ENCODE measurements around the gene NPR1. TPM values are rescaled to one million over a fixed set of nuclear protein-coding genes. Genes with fewer than 3 reads are reported as not detected.

The NPR1 gene
- total and polyA plus RNA-seq, 2 experiments from 2014 or later = 3.7 to 9.0 TPM

GRCh38 chr1:153651771-153652170, 26.7 kb upstream of the NPR1 start:
- no peak overlapping the region for H3K4me3 Mint-ChIP-seq
- H3K27me3 ChIP-seq (ENCODE audit: insufficient read depth) = no peaks in the 10 kb centered on the region
- no peak overlapping the region for H3K4me3 ChIP-seq
- no peaks in the 10 kb centered on the region for H3K9me2 ChIP-seq (ENCODE audit: insufficient read depth)
- H3K9me3 Mint-ChIP-seq = no peaks in the 10 kb centered on the region
- H3K4me1 ChIP-seq (ENCODE audit: insufficient read depth) = no peaks in the 10 kb centered on the region
- DNase-seq (ENCODE audit: low spot score) (no peak), ATAC-seq (no peak)
- no peaks in the 10 kb centered on the region for H3K79me2 ChIP-seq (replicated peaks; ENCODE audit: insufficient read depth)
- no peak overlapping the region for H2AFZ ChIP-seq
- H3K4me2 ChIP-seq = no peak overlapping the region
- peaks cover 7% of the 10 kb centered on the region for H3F3A ChIP-seq (replicated peaks; ENCODE audit: low read depth)
- H3K27me3 Mint-ChIP-seq (ENCODE audit: insufficient read depth, low read depth, poor library complexity) = peaks cover 15% of the 10 kb centered on the region
- peaks cover 3% of the 10 kb centered on the region for H3K4me1 Mint-ChIP-seq
- H3K27ac Mint-ChIP-seq = no peak overlapping the region
- H3K36me3 Mint-ChIP-seq (ENCODE audit: low read depth) = no peaks in the 10 kb centered on the region
- TF ChIP-seq ETS1 (IDR thresholded peaks at IDR 0.05) (no peak), CREB1 (CRISPR knock-in tag; IDR thresholded peaks at IDR 0.05; ENCODE audit: low read depth) (no peak), ZNF462 (CRISPR knock-in tag; IDR thresholded peaks at IDR 0.05) (no peak), ZNF114 (CRISPR knock-in tag; IDR thresholded peaks at IDR 0.05) (no peak), STAT1 (IDR thresholded peaks at IDR 0.05; ENCODE audit: unreplicated experiment) (no peak), ZNF331 (CRISPR knock-in tag; IDR thresholded peaks at IDR 0.05; ENCODE audit: low read depth) (no peak), JUNB (IDR thresholded peaks at IDR 0.05; ENCODE audit: unreplicated experiment) (no peak), EZH2phosphoT487 (IDR thresholded peaks at IDR 0.05; ENCODE audit: unreplicated experiment) (no peak), REST (IDR thresholded peaks at IDR 0.05; ENCODE audit: unreplicated experiment) (no peak), POLR2AphosphoS5 (IDR thresholded peaks at IDR 0.05; ENCODE audit: low read depth) (no peak), CTCF (conservative IDR thresholded peaks at IDR 0.05; ENCODE audit: low read depth in 2 of 2) (no peak), EZH2 (IDR thresholded peaks at IDR 0.05; ENCODE audit: low read depth, unreplicated experiment) (no peak), NANOG (IDR thresholded peaks at IDR 0.05; ENCODE audit: borderline replicate concordance) (no peak)
- 0 out of 2 replicates have a peak, but pooled peaks cover 3% of the 10 kb centered on the region for H4K20me1 ChIP-seq (replicated peaks; ENCODE audit: insufficient read depth)
- H3K36me3 ChIP-seq (ENCODE audit: insufficient read depth) = no peaks in the 10 kb centered on the region
- no peak overlapping the region for H3K27ac ChIP-seq (ENCODE audit: low read depth)

All from GM23338 (cell line).